GM19438 (cell line): Measurements from ENCODE around the gene WNT11.

Source experiments
- ATAC-seq: cut with Tn5 transposase; IDR thresholded peaks from one replicate; pipeline ENCODE4 v1.9.1; 2021; ENCODE audit warnings: low read depth; ENCODE audit not compliant: unreplicated experiment

Gene WNT11

GRCh38 chr11:76159303-76159937, 46.9 kb downstream of the WNT11 start:
- ATAC-seq, result no peak

- ATAC-seq, result no peak
Measured at GRCh38 chr11:76158394-76159302, 47.7 kb downstream of the WNT11 start.

- ATAC-seq, result no peak
Measured at GRCh38 chr11:76157891-76158290, 48.4 kb downstream of the WNT11 start.

GRCh38 chr11:76156971-76157427, 49.3 kb downstream of the WNT11 start:
- no peak for ATAC-seq

GRCh38 chr11:76155500-76156227, 50.6 kb downstream of the WNT11 start:
- no peak for ATAC-seq

- ATAC-seq, result no peak
Measured at GRCh38 chr11:76153571-76153923, 52.8 kb downstream of the WNT11 start.

- ATAC-seq, result peak; percentile 61
Measured at GRCh38 chr11:76152741-76153570, 53.3 kb downstream of the WNT11 start.

- peak; percentile 62 for ATAC-seq
Measured at GRCh38 chr11:76152086-76152681, 54.1 kb downstream of the WNT11 start.

- ATAC-seq, result no peak
Measured at GRCh38 chr11:76151556-76152085, 54.7 kb downstream of the WNT11 start.

GRCh38 chr11:76150141-76150540, 56.2 kb downstream of the WNT11 start:
- ATAC-seq, result no peak

GRCh38 chr11:76149713-76150112, 56.6 kb downstream of the WNT11 start:
- no peak for ATAC-seq

- no peak for ATAC-seq
Measured at GRCh38 chr11:76148941-76149613, 57.2 kb downstream of the WNT11 start.

- ATAC-seq, result no peak
Measured at GRCh38 chr11:76148231-76148630, 58.1 kb downstream of the WNT11 start.

- no peak for ATAC-seq
Measured at GRCh38 chr11:76147106-76147740, 59.1 kb downstream of the WNT11 start.

GRCh38 chr11:76143274-76143673, 63.0 kb downstream of the WNT11 start:
- no peak for ATAC-seq

- no peak for ATAC-seq
Measured at GRCh38 chr11:76141901-76142588, 64.3 kb downstream of the WNT11 start.

- ATAC-seq, result no peak
Measured at GRCh38 chr11:76140912-76141574, 65.3 kb downstream of the WNT11 start.

- ATAC-seq, result no peak
Measured at GRCh38 chr11:76139314-76139713, 67.0 kb downstream of the WNT11 start.
